Stimulated activated CD4-positive, alpha-beta T cell treated with anti-CD3 and anti-CD28 coated beads, Interleukin-15, amount 100 ng/mL, for 48 hours (primary cell): ENCODE results near the gene SENP5.
A peak's percentile ranks its signal among the peaks of the same experiment; 100 is the strongest.
"Not testable (repeated sequence)": the region's sequence is repeated elsewhere in the genome, so short reads cannot be mapped to it uniquely, and the experiment has no call there.

ENCODE experiments used
- DNase-seq, 2 donors: peaks; one replicate each; pipeline ENCODE4 v3.0.0-alpha.2; 2020; ENCODE audit warnings: low read depth in 2 of 2

The SENP5 gene

GRCh38 chr3:196867507-196868296 is at the start of gene SENP5:
Gene SENP5 (plus strand): TSS chr3:196867920. CDS start chr3:196885182, 17,262 bp downstream.
- peak; percentile 78 to 86 for DNase-seq

DNA sequence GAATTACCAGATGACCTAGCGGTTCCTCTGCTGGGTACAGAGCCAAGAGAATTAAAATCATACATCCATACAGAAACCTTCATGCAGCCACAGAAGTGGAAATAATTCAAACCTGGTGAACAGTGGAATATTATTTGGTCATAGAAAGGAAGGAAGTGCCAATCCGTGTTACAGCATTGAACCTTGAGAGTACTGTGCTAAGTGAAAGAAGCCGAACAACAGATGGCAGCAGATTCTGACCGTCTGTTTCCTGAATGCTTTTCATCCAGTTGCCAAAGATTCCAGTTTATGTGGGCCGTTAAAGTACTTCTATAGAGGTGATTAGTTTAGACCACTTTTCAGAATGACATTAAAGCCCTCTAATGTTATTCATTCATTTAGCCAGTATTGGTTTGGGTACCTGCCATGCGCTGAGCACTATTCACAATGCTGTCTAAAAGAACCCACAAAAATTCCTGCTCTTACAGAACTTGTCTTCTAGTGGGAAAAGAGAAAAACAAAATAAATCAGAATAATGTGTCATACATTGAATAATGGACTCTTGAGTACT is 45.8 kb upstream of the SENP5 start:
- DNase-seq, result no peak

- DNase-seq, result not testable (repeated sequence)
These were observed 38.1 kb upstream of the SENP5 start for GRCh38 chr3:196829651-196830050.

- DNase-seq, result no peak
These were observed 32.6 kb upstream of the SENP5 start for GRCh38 chr3:196835086-196835485.

- DNase-seq, result not testable (repeated sequence)
These were observed 31.1 kb upstream of the SENP5 start for GRCh38 chr3:196836626-196837025.

- DNase-seq, result peak; percentile 45 to 65
These were observed 29.8 kb upstream of the SENP5 start for GRCh38 chr3:196837819-196838420.

DNA sequence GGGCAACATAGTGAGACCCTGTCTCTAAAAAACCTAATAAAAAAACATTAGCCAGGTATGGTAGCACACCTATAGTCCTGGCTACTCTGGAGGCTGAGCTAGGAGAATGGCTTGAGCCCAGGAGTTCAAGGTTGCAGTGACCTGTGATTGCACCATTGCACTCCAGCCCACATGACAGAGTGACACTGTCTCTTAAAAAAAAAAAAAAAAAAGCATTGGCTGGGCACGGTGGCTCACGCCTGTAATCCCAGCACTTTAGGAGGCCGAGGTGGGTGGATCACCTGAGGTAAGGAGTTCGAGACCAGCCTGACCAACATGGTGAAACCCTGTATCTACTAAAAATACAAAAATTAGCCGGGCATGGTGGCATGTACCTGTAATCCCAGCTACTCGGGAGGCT is 28.4 kb upstream of the SENP5 start:
- DNase-seq, result not testable (repeated sequence)

- no peak for DNase-seq
These were observed 24.9 kb upstream of the SENP5 start for GRCh38 chr3:196842567-196843434.

GRCh38 chr3:196843435-196844110 is 24.1 kb upstream of the SENP5 start:
- no peak for DNase-seq

DNA sequence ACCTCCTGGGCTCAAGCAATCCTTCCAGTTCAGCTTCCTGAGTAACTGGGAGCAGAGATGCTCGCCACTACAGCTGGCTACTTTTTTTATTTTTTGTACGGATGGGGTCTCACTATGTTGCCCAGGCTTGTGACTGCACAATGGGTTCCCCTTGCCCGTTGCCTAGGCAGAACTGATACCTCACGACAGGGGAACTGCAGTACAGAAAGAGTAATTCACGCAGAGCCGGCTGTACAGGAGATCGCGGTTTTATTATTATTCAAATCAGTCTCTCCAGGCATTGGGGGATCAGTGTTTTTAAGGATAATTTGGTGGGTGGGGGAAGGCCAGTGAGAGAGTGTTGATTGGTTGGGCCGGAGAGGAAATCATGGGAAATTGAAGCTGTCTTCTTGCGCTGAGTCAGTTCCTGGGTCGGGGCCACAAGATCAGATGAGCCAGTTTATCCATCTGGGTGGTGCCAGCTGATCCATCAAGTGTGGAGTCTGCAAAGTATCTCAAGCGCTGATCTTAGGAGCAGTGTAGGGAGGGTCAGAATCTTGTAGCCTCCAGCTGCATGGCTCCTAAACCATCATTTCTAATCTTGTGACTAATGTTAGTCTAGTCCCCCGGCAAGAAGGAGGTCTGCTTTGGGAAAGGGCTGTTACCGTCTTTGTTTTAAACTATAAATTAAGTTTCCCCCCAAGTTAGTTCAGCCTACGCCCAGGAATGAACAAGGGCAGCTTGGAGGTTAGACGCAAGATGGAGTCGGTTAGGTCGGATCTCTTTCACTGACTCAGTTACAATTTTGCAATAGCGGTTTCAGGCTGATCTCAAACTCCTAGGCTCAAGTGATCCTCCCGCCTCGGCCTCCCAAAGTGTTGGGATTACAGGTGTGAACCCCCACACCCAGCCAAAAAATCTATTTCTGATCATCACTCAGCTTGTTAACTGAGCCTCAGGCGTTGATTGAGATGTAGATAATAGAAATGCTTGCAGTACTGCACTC is 23.2 kb upstream of the SENP5 start:
- DNase-seq, result not testable (repeated sequence)

DNA sequence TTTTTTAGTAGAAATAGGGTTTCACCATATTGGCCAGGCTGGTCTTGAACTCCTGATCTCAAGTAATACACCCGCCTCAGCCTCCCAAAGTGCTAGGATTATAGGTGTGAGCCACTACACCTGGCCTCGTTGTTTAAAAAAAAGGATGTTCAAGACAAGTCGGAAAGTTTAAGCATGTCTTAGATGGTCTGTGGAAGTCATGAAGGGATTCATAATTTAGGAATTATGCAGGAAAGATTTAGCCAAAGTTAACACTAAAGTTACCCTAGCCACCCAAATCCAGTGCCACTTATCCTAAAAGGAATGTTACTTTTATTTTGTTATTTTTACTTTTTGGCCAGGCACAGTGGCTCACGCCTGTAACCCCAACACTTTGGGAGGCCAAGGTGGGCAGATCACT is 19.3 kb upstream of the SENP5 start:
- DNase-seq, result not testable (repeated sequence)

GRCh38 chr3:196849180-196849741 is 18.5 kb upstream of the SENP5 start:
- no peak for DNase-seq

GRCh38 chr3:196863000-196863399 is 4.7 kb upstream of the SENP5 start:
- not testable (repeated sequence) for DNase-seq

- no peak for DNase-seq
These were observed 589 bp upstream of the SENP5 start for GRCh38 chr3:196867155-196867506.

DNA sequence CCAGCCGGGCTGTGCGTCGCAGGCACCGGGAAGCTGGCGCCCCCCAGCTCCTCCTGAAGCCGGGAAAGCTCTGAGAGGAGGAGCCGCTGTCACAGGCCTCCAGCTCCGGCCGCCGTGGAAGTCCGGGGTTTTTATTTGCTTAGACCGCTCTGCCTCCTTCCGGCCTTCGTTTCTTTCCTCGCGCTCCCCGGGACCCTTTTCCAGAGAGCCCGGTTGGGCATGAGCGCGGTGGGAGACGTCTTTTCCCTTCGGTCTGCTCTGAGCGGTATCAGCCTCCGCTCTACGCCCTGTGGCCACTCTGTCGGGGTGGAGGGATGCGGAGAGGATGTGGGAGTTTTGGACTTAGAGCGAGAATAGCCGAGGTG is 559 bp downstream of the SENP5 start:
- peak in 1 of 2 donors; percentile 7 for DNase-seq

- no peak for DNase-seq
These were observed 4.6 kb downstream of the SENP5 start for GRCh38 chr3:196872316-196872715.

- DNase-seq, result not testable (repeated sequence)
These were observed 6.9 kb downstream of the SENP5 start for GRCh38 chr3:196874511-196875094.

DNA sequence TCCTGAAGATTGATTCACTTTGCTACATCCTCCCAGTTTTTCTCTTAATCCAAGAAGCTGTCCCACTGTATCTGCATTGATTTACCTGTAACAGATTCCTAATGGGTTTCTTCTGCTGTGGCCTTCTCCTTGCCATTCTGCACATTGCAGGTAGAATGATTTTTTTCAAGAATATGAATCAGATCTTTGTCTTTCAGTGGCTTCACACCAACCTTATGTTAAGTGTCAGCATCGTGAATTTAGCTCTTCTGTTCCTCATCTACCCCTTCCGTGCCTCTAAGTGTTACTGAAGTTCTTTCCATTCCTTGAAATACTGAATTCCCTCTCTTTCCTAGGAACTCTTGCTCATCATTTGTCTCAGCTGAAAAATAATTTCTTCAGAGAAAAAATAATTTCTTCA is 7.5 kb downstream of the SENP5 start:
- no peak for DNase-seq

DNA sequence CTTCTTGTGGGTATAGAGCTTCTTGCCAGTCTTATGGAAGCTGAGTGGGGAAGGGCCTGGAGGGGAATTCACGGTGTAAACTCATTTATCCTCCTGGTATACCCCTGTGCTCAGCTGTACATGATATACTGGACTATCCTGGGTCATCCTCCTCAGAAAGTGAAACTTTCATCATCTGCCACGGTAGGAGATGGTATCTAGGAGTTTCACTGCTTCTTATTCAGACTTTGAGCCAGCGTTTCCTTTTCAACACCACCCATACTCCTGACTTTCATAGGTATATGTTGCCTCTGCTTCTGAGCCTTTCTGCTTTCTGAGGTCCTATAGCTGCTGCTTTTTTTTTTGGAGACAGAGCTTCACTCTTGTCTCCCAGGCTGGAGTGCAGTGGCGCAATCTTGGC is 15.6 kb downstream of the SENP5 start:
- DNase-seq, result no peak

- no peak for DNase-seq
These were observed 18.4 kb downstream of the SENP5 start for GRCh38 chr3:196886144-196886543.
